HG02798 (cell line): ENCODE measurements around the gene DALRD3.
"Not testable (repeated sequence)": the region's sequence is repeated elsewhere in the genome, so short reads cannot be mapped to it uniquely, and the experiment has no call there.

ENCODE experiments used
- ATAC-seq: cut with Tn5 transposase; IDR thresholded peaks from one replicate; pipeline ENCODE4 v1.9.1; 2021; ENCODE audit warnings: mild to moderate bottlenecking; ENCODE audit not compliant: unreplicated experiment, poor library complexity

DALRD3 gene

GRCh38 chr3:49022688-49023171, 4.3 kb upstream of the DALRD3 start:
- ATAC-seq: no peak

GRCh38 chr3:49021813-49022687, 3.7 kb upstream of the DALRD3 start, which contains the start of gene NDUFAF3:
Gene NDUFAF3, plus strand, starts transcription at chr3:49022121. Its CDS starts 24 bp downstream, at chr3:49022145.
- peak; percentile 60 for ATAC-seq

- ATAC-seq: peak; percentile 59
Observed at GRCh38 chr3:49021213-49021812, 2.9 kb upstream of the DALRD3 start.

GRCh38 chr3:49020330-49021212, 2.2 kb upstream of the DALRD3 start:
- no peak for ATAC-seq

GRCh38 chr3:49019941-49020329, 1.6 kb upstream of the DALRD3 start:
- ATAC-seq: no peak

- no peak for ATAC-seq
Observed at GRCh38 chr3:49018707-49019006, 277 bp upstream of the DALRD3 start.

- ATAC-seq: no peak
Observed at GRCh38 chr3:49017229-49017970, 980 bp downstream of the DALRD3 start.

GRCh38 chr3:49016414-49017228, 1.8 kb downstream of the DALRD3 start:
- ATAC-seq: no peak

- no peak for ATAC-seq
Observed at GRCh38 chr3:49015765-49016164, 2.6 kb downstream of the DALRD3 start.

GRCh38 chr3:49015072-49015471, 3.3 kb downstream of the DALRD3 start:
- no peak for ATAC-seq

- ATAC-seq: no peak
Observed at GRCh38 chr3:49013738-49014660, 4.4 kb downstream of the DALRD3 start.

GRCh38 chr3:49013113-49013737, 5.2 kb downstream of the DALRD3 start:
- ATAC-seq: no peak

- no peak for ATAC-seq
Observed at GRCh38 chr3:49012441-49013017, 5.9 kb downstream of the DALRD3 start.

GRCh38 chr3:49009396-49009795, 9.0 kb downstream of the DALRD3 start:
- no peak for ATAC-seq

GRCh38 chr3:49008627-49009026, 9.8 kb downstream of the DALRD3 start:
- ATAC-seq: not testable (repeated sequence)

GRCh38 chr3:49007771-49008528, 10.4 kb downstream of the DALRD3 start:
- ATAC-seq: peak; percentile 40
